Natural killer cell treated with Interleukin-12 subunit alpha and Interleukin-12 subunit beta and Interleukin-15 and Interleukin-18, amount 100 ng/mL, for 72 hours (primary cell): ENCODE measurements around the gene CFP. TPM values are rescaled to one million over a fixed set of nuclear protein-coding genes. Genes with fewer than 3 reads are reported as not detected.

Experiments
- total RNA-seq, 2 donors: library from RNA; stranded (reverse); gene quantifications; one replicate each; pipeline ENCODE4 v1.2.3, GENCODE V29; 2022

Gene CFP
- total RNA-seq, 2 donors from 2014 or later, result 0.71 to 2.3 TPM

Other genes with a start within 250 kb of the CFP start
- 10 to 100 TPM; 12.5 to 16.6 TPM for gene ZNF41, start 146.7 kb downstream of the CFP start, total RNA-seq
- 10 to 100 TPM; 84.7 to 87.1 TPM for gene ARAF, start 68.7 kb downstream of the CFP start, total RNA-seq
- gene TIMP1, start 47.5 kb downstream of the CFP start, total RNA-seq, result 10 to 100 TPM in 1 of 2 donors, 1 to 10 TPM in 1; 9.1 to 12.5 TPM
- under 1 TPM; 0.29 to 0.92 TPM for gene SYN1, start 10.1 kb downstream of the CFP start, total RNA-seq
- 10 to 100 TPM; 24.5 to 49.5 TPM for gene ELK1, start 20.6 kb upstream of the CFP start, total RNA-seq
- gene UXT, start 29.2 kb upstream of the CFP start, total RNA-seq, result 100 to 1,000 TPM in 1 of 2 donors, 10 to 100 TPM in 1; 80.5 to 113 TPM
- 10 to 100 TPM; 13.3 to 17.9 TPM for gene ZNF81, start 207.0 kb upstream of the CFP start, total RNA-seq